Prostate gland (tissue), 2 donors: ENCODE data around the gene CHST8. TPM values are rescaled to one million over a fixed set of nuclear protein-coding genes. Genes with fewer than 3 reads are reported as not detected.

Experiments
- DNase-seq: peaks from one replicate; pipeline ENCODE4 v3.0.0-alpha.2; 2019; ENCODE audit warnings: low spot score
- H3K27ac ChIP-seq, 2 donors: fragments of 200-600 bp; sonication (generic); 2 replicates each; pipeline ENCODE4 v1.5.1; 2017 to 2019
- H3K27me3 ChIP-seq: fragments of 200-600 bp; sonication (generic); replicated peaks from 2 replicates; pipeline ENCODE4 v1.5.1; 2019; ENCODE audit not compliant: insufficient read depth
- H3K36me3 ChIP-seq, 2 donors: fragments of 200-600 bp; sonication (generic); 1 replicate in 1 of 2; 2 replicates in 1 of 2; pipeline versions ENCODE4 v1.5.1 to v1.8.1; 2017 to 2019
- H3K4me1 ChIP-seq: fragments of 200-600 bp; sonication (generic); replicated peaks from 2 replicates; pipeline ENCODE4 v1.5.1; 2019
- H3K4me3 ChIP-seq, 2 donors: fragments of 200-600 bp; sonication (generic); 2 replicates each; pipeline ENCODE4 v1.5.1; 2017 to 2019
- H3K9me3 ChIP-seq: fragments of 200-600 bp; sonication (generic); 2 replicates; pipeline ENCODE4 v1.5.1; 2017
- POLR2A ChIP-seq: fragments of 450-650 bp; IDR thresholded peaks from one replicate; pipeline ENCODE4 v1.6.1; 2016; ENCODE audit warnings: antibody characterized with exemption, mild to moderate bottlenecking
- POLR2AphosphoS5 ChIP-seq: sonication (generic); formaldehyde crosslinking; IDR thresholded peaks from one replicate; pipeline ENCODE4 v1.6.1; 2017; ENCODE audit warnings: antibody characterized with exemption
- WGBS: methylation state at CpG from one replicate; pipeline ENCODE4 v1.1.5; 2018; 5-methylcytosine and 5-hydroxymethylcytosine counted together
- intact Hi-C: fragments of 100-400 bp; cut with DNase I; formaldehyde crosslinking; loops from one replicate; pipeline ENCODE4 v1.14.2; 2022
- total RNA-seq, 2 donors: library from RNA; depleted of rRNA; stranded (reverse); fragments of >200 nt; gene quantifications; one replicate each; pipeline ENCODE4 v1.1.0, GENCODE V29; 2016
- TF ChIP-seq, protein P1 (sequence below), 4 experiments: fragments of 200-600 bp in 2 of 4; fragments of 450-650 bp in 2 of 4; sonication (generic) in 2 of 4; IDR thresholded peaks; 1 replicate in 3 of 4; 2 replicates in 1 of 4; pipeline ENCODE4 v1.5.1; 2016 to 2019; ENCODE audit warnings: antibody characterized with exemption in 4 of 4, mild to moderate bottlenecking in 2 of 4, moderate library complexity in 2 of 4

CHST8 gene
- total RNA-seq, 2 donors from 2014 or later, result 1.3 to 2.7 TPM

DNA sequence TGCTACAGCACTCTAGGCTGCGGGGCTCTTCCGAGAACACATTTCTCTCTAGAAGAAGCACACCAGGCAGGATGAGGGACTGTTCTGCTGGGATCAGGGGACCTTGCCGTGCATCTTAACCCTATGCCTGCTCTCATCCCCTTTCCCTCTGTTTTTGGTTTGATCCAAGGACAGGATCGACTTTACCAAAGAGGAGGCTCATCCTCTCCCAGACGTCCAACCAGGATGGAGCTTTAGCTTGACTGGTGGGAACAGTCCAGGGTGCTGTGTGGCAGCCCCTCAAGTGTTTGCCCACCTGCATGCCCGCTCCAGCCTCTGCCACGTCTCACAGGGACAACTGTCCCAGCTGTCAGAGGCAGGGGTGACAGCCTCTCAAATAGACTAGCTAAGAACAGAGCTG, 132.6 kb downstream of the CHST8 start:
- H3K9me3 ChIP-seq, result no peaks in the 10 kb centered on the region
- H3K4me3 ChIP-seq, result no peak overlapping the region
- H3K4me1 ChIP-seq, result no peaks in the 10 kb centered on the region
- intact Hi-C loops, result no loop called here
- TF ChIP-seq POLR2A, result no peak
- TF ChIP-seq POLR2AphosphoS5, result no peak
- TF ChIP-seq, protein P1, sequence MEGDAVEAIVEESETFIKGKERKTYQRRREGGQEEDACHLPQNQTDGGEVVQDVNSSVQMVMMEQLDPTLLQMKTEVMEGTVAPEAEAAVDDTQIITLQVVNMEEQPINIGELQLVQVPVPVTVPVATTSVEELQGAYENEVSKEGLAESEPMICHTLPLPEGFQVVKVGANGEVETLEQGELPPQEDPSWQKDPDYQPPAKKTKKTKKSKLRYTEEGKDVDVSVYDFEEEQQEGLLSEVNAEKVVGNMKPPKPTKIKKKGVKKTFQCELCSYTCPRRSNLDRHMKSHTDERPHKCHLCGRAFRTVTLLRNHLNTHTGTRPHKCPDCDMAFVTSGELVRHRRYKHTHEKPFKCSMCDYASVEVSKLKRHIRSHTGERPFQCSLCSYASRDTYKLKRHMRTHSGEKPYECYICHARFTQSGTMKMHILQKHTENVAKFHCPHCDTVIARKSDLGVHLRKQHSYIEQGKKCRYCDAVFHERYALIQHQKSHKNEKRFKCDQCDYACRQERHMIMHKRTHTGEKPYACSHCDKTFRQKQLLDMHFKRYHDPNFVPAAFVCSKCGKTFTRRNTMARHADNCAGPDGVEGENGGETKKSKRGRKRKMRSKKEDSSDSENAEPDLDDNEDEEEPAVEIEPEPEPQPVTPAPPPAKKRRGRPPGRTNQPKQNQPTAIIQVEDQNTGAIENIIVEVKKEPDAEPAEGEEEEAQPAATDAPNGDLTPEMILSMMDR (IDR thresholded peaks at IDR 0.05), result no peak
- no peak overlapping the region for H3K27ac ChIP-seq
- no peaks in the 10 kb centered on the region for H3K27me3 ChIP-seq
- DNase-seq, result no peak
- no peaks in the 10 kb centered on the region for H3K36me3 ChIP-seq
- WGBS, result 70% methylated on average over 7 of the region's 7 CpGs

- DNase-seq, result no peak
- no peaks in the 10 kb centered on the region for H3K36me3 ChIP-seq
- H3K9me3 ChIP-seq, result no peaks in the 10 kb centered on the region
- H3K27ac ChIP-seq, result no peak overlapping the region
- intact Hi-C loops, result no loop called here
- no peaks in the 10 kb centered on the region for H3K4me1 ChIP-seq
- TF ChIP-seq, protein P1 (IDR thresholded peaks at IDR 0.05), result no peak
- TF ChIP-seq POLR2A (no peak), POLR2AphosphoS5 (no peak)
- 39% methylated on average over 26 of the region's 26 CpGs for WGBS
- H3K27me3 ChIP-seq, result no peaks in the 10 kb centered on the region
- no peak overlapping the region for H3K4me3 ChIP-seq
Observed at GRCh38 chr19:33755099-33756035, 133.6 kb downstream of the CHST8 start.

DNA sequence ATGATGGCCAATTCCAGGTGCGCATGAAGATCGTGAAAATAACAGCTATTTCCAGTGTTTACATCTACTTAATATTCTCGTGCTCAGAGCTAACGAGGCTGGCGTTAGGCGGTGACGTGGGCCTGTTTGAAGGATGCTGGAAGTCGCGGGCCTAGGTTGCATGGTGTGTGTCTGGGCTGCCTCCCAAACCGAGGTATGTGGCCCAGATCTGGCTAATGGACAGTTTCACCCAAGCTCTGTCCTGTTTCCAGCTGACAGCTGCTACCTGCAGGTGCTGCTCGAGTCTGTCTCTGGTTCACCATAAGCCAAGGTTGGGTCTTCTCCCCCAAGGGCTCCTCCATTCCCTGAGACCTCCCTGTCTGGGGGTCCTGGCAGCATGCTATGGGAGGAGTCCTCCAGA, 134.4 kb downstream of the CHST8 start:
- DNase-seq, result no peak
- intact Hi-C loops, result no loop called here
- TF ChIP-seq POLR2A (no peak), POLR2AphosphoS5 (no peak)
- TF ChIP-seq, protein P1 (IDR thresholded peaks at IDR 0.05), result no peak
- Histone ChIP-seq H3K4me1 (no peaks in the 10 kb centered on the region), H3K4me3 (no peak overlapping the region), H3K27ac (no peak overlapping the region), H3K36me3 (no peaks in the 10 kb centered on the region), H3K27me3 (no peaks in the 10 kb centered on the region), H3K9me3 (no peaks in the 10 kb centered on the region)
- WGBS, result 78% methylated on average over 11 of the region's 11 CpGs

DNA sequence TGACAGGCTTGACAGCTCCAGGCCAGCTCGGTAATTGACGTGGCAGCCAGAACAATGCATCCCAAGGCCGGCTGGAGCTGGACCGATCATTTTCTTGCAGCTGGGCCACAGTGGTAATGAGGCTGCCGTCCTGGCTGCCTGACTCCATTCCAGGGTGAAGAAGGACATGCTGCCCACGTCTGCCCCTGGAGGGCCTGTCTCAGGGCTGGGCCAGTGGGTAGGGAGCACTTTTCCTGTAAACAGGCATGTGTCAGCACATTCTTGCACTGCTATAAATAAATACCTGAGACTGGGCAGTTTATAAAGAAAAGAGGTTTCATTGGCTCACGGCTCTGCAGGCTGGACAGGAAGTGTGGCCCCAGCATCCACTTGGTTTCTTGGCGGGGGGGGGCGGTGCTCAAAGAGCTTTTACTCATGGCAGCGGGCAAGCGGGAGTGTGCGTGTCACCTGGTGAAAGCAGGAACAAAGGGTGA, 136.8 kb downstream of the CHST8 start:
- WGBS, result 35% methylated on average over 12 of the region's 12 CpGs
- intact Hi-C loops, result no loop called here
- no peak for DNase-seq
- no peak overlapping the region for H3K4me3 ChIP-seq
- no peaks in the 10 kb centered on the region for H3K9me3 ChIP-seq
- H3K36me3 ChIP-seq, result no peaks in the 10 kb centered on the region
- no peaks in the 10 kb centered on the region for H3K27me3 ChIP-seq
- no peak overlapping the region for H3K27ac ChIP-seq
- TF ChIP-seq POLR2A, result no peak
- TF ChIP-seq, protein P1 (IDR thresholded peaks at IDR 0.05), result no peak
- TF ChIP-seq POLR2AphosphoS5, result peak; percentile 15
- no peaks in the 10 kb centered on the region for H3K4me1 ChIP-seq

GRCh38 chr19:33759356-33759755, 137.6 kb downstream of the CHST8 start:
- H3K36me3 ChIP-seq, result no peaks in the 10 kb centered on the region
- intact Hi-C loops, result no loop called here
- H3K4me3 ChIP-seq, result no peak overlapping the region
- H3K27me3 ChIP-seq, result no peaks in the 10 kb centered on the region
- TF ChIP-seq POLR2AphosphoS5 (no peak), POLR2A (no peak)
- TF ChIP-seq, protein P1 (IDR thresholded peaks at IDR 0.05), result no peak
- DNase-seq, result no peak
- H3K9me3 ChIP-seq, result no peaks in the 10 kb centered on the region
- 96% methylated on average over 7 of the region's 7 CpGs for WGBS
- H3K4me1 ChIP-seq, result no peaks in the 10 kb centered on the region
- H3K27ac ChIP-seq, result no peak overlapping the region
